Transverse colon (tissue), 4 donors: ENCODE data around the gene CAPN13.

Source experiments
- CTCF ChIP-seq, 5 experiments: fragments of 200-600 bp in 3 of 5; fragments of 450-650 bp in 2 of 5; sonication (generic) in 3 of 5; IDR thresholded peaks; 1 replicate in 2 of 5; 2 replicates in 3 of 5; pipeline ENCODE4 v1.5.1; 2016 to 2017; ENCODE audit warnings: antibody characterized with exemption in 5 of 5, inconsistent platforms in 3 of 5, mild to moderate bottlenecking in 2 of 5, moderate library complexity in 1 of 5
- EP300 ChIP-seq: sonication (generic); formaldehyde crosslinking; IDR thresholded peaks from one replicate; pipeline ENCODE4 v1.6.1; 2017; ENCODE audit warnings: antibody characterized with exemption, low read depth
- POLR2A ChIP-seq: fragments of 450-650 bp; IDR thresholded peaks from one replicate; pipeline ENCODE4 v1.6.1; 2016; ENCODE audit warnings: antibody characterized with exemption, mild to moderate bottlenecking, moderate library complexity
- POLR2AphosphoS5 ChIP-seq, 3 donors: sonication (generic); formaldehyde crosslinking; IDR thresholded peaks; one replicate each; pipeline ENCODE4 v1.6.1; 2016; ENCODE audit warnings: antibody characterized with exemption in 3 of 3

- no peak for TF ChIP-seq CTCF (IDR thresholded peaks at IDR 0.05)
- TF ChIP-seq POLR2A: no peak
- no peak for TF ChIP-seq POLR2AphosphoS5 (IDR thresholded peaks at IDR 0.05)
- no peak for TF ChIP-seq EP300
Measured at GRCh38 chr2:30686669-30687068, 120.6 kb downstream of the CAPN13 start.
